Hair follicular keratinocyte (primary cell): ENCODE measurements around the gene OR51A4. TPM values are rescaled to one million over a fixed set of nuclear protein-coding genes. Genes with fewer than 3 reads are reported as not detected.

Experiments used
- total RNA-seq: library from RNA; depleted of rRNA; stranded (reverse); fragments of >200 nt; gene quantifications from 2 replicates; pipeline ENCODE4 v1.2.3, GENCODE V29; 2015

Gene OR51A4, protein sequence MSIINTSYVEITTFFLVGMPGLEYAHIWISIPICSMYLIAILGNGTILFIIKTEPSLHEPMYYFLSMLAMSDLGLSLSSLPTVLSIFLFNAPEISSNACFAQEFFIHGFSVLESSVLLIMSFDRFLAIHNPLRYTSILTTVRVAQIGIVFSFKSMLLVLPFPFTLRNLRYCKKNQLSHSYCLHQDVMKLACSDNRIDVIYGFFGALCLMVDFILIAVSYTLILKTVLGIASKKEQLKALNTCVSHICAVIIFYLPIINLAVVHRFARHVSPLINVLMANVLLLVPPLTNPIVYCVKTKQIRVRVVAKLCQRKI
- not detected in 2 replicates for total RNA-seq

DNA sequence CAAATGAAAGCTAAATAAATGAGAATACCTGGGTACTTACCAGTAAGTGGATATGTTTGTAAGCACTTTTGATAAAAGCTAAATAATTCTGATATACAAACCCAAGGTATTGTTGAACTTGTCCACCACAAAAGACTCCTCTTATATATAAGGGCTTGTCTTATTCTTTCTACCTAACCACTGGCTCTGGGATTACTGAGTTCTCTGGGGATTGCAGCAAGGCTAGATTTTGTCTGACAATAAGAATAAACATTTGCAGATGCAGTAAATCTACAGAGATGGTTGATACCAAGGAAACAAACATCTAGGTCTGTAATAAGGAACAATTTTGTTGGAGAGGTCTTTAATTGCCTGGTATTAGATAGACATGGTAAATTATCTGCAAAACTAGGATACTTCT, at the start of gene OR51A4:
OR51A4 (minus strand) TSS at position 101 of the 400 bp plus-strand sequence. CDS start 505 bp downstream, outside the sequence.

DNA sequence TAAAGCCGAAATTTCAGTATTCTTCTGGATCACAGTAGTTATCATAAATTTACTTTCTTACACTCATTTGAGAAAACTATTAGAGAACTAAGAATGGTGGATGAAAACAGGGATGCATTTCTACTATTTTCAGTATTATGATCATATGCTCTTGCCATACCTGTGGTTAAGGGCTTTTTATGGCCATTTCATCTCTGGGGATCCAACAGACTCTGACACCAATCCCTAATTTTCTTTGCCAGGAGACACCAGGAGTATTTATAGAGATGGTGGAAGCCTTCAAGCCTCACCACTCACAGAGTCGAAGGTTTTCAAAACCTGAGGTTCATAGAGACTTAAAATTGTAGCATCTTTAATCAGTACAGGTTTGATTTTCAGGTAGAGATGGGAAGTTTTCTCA, 47.1 kb upstream of the OR51A4 start, which contains the start of gene OR51L1:
OR51L1 (plus strand) TSS at position 301 of the 400 bp plus-strand sequence. CDS start 4,132 bp downstream, outside the sequence.

DNA sequence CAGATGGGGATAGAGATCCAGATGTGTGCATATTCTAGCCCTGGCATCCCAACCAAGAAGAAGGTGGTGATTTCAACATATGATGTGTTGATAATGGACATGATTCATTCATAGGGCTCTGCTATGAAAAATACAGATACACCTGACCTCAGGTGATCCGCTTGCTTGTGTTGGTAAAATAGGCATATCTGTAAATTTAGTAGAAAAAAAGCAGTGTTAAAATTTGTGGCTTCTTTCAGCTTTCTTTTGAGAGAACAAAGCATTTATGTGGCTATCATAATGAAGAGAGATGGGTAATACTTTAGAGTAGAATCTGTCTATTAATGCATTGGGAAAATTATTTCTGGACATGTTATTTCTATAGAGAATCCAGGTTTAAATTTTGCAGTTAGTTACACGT, 8.2 kb upstream of the OR51A4 start, which contains the start of gene OR51A2:
OR51A2 (minus strand) TSS at position 101 of the 400 bp plus-strand sequence; CDS start at position 101, 0 bp downstream.

DNA sequence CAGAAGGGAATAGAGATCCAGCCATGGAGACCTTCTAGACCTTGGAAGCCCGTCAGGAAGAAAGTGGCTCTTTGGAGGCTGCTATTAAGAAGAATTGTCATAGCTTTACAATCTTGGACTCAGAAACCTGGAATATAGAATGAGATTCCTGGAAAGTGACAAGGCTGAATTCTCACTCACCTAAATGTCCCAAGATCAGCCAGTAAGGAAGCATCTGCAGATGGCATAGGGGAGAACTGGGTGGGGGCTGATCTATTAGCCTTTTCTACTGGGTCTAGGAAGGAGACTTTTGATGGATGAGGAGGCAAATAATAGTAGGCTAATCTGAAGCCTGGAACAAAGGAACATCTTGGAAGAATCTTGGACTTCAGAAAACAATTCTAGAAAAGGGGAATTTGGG, 23.2 kb downstream of the OR51A4 start, which contains the start of gene OR51G1:
OR51G1 (minus strand) TSS at position 101 of the 400 bp plus-strand sequence; CDS start at position 101, 0 bp downstream.

DNA sequence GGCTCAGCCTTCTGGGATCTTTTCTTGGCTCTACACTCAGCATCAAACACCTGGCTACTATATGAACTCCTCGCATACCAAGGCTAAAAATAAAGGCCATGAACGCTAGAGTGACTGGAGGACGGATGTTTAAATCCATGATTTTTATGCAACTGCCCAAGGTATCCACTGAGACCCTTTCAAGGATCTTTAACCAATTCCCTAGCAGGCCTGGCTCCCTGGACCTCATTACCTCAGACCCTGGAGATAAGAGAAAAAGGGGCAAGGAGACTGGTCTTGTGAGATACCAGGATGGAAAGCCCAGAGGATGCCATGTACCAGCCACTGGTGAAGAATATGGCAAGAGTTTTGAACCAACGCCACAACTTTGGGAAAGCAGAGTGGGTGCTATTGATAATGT, 28.2 kb downstream of the OR51A4 start, which contains the start of gene OR51G2:
OR51G2 (minus strand) TSS at position 101 of the 400 bp plus-strand sequence. CDS start 3,687 bp downstream, outside the sequence.

DNA sequence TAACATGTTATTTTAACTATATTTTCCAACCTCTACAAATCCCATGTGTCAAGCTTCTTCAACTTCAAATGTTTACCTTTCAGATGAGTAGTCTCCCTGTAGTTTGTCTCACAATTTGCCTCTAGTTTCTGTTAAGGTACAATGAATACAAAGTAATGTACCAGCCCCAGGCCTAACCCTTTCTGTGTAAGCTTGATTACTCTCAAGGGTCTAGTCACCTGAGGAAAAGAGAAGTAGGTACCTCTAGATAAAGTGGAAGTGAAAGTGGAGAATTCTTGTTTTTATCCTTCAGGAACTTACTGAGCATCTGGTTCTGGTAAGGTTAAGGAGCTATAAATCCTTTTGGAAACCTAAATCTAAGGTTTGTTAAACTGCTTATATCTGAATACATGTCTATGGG, 43.9 kb downstream of the OR51A4 start, which contains the start of gene OR51A7:
OR51A7 (plus strand) TSS at position 300 of the 400 bp plus-strand sequence. CDS start 3,587 bp downstream, outside the sequence.

Other genes with a start within 250 kb of the OR51A4 start
- not detected in 2 replicates for gene OR51E2, start 249.8 kb downstream of the OR51A4 start, total RNA-seq
- not detected in 2 replicates for gene MMP26, start 242.8 kb downstream of the OR51A4 start, total RNA-seq
- not detected in 2 replicates for gene OR51F1, start 177.7 kb downstream of the OR51A4 start, total RNA-seq
- gene OR52R1, start 143.2 kb downstream of the OR51A4 start, total RNA-seq: not detected in 2 replicates
- not detected in 2 replicates for gene OR51F2, start 126.3 kb downstream of the OR51A4 start, total RNA-seq
- gene OR51S1, start 98.4 kb downstream of the OR51A4 start, total RNA-seq: not detected in 2 replicates
- not detected in 2 replicates for gene OR51T1, start 65.7 kb downstream of the OR51A4 start, total RNA-seq
- gene OR51A7, start 43.8 kb downstream of the OR51A4 start, total RNA-seq: not detected in 2 replicates
- not detected in 2 replicates for gene OR51G2, start 28.3 kb downstream of the OR51A4 start, total RNA-seq
- gene OR51G1, start 23.3 kb downstream of the OR51A4 start, total RNA-seq: not detected in 2 replicates
- not detected in 2 replicates for gene OR51A2, start 8.1 kb upstream of the OR51A4 start, total RNA-seq
- gene OR51L1, start 47.2 kb upstream of the OR51A4 start, total RNA-seq: not detected in 2 replicates
- gene OR52J3, start 98.9 kb upstream of the OR51A4 start, total RNA-seq: not detected in 2 replicates
- not detected in 2 replicates for gene OR52E2, start 112.0 kb upstream of the OR51A4 start, total RNA-seq
- not detected in 2 replicates for gene OR52E1, start 122.0 kb upstream of the OR51A4 start, total RNA-seq
- gene OR52A5, start 190.8 kb upstream of the OR51A4 start, total RNA-seq: not detected in 2 replicates
- gene OR52A1, start 207.2 kb upstream of the OR51A4 start, total RNA-seq: not detected in 2 replicates